Tibial nerve (tissue), 4 donors: ENCODE results near the gene PARM1.

Experiments
- CTCF ChIP-seq, 5 experiments: fragments of 200-600 bp in 3 of 5; fragments of 450-650 bp in 2 of 5; sonication (generic) in 3 of 5; IDR thresholded peaks; one replicate each; pipeline ENCODE4 v1.5.1; 2016 to 2019; ENCODE audit warnings: antibody characterized with exemption in 5 of 5, mild to moderate bottlenecking in 3 of 5, moderate library complexity in 2 of 5
- EP300 ChIP-seq, 2 donors: sonication (generic); formaldehyde crosslinking; IDR thresholded peaks; one replicate each; pipeline ENCODE4 v1.6.1; 2017; ENCODE audit warnings: antibody characterized with exemption in 2 of 2, mild to moderate bottlenecking in 1 of 2

GRCh38 chr4:74975848-74976824 is 43.2 kb downstream of the PARM1 start:
- TF ChIP-seq CTCF (IDR thresholded peaks at IDR 0.05) (no peak), EP300 (IDR thresholded peaks at IDR 0.05) (no peak)
